ENCODE data around the gene C9orf50. TPM values are rescaled to one million over a fixed set of nuclear protein-coding genes. Genes with fewer than 3 reads are reported as not detected.
"Not testable (repeated sequence)": the region's sequence is repeated elsewhere in the genome, so short reads cannot be mapped to it uniquely, and the experiment has no call there.

C9orf50 gene
- total RNA-seq, 1 donor from 2014 or later = 0.87 TPM

GRCh38 chr9:129666575-129666974, 45.7 kb upstream of the C9orf50 start:
- H3K4me1 Mint-ChIP-seq = peaks cover 6% of the 10 kb centered on the region

GRCh38 chr9:129665814-129666520, 45.1 kb upstream of the C9orf50 start:
- no peaks in the 10 kb centered on the region for H3K9me3 Mint-ChIP-seq
- H3K27me3 Mint-ChIP-seq (ENCODE audit: low read depth) = peaks cover 69% of the 10 kb centered on the region
- no peak for DNase-seq (ENCODE audit: low spot score in 2 of 2, unreplicated experiment in 2 of 2)
- H3K27ac Mint-ChIP-seq = no peak overlapping the region
- no peak for TF ChIP-seq CTCF (IDR thresholded peaks at IDR 0.05; ENCODE audit: unreplicated experiment)
- no peaks in the 10 kb centered on the region for H3K36me3 Mint-ChIP-seq
- peaks cover 6% of the 10 kb centered on the region for H3K4me1 Mint-ChIP-seq
- H3K4me3 Mint-ChIP-seq = peak overlapping the region; percentile 58

More at GRCh38 chr9:129666575-129666974, 45.7 kb upstream of the C9orf50 start:
- TF ChIP-seq CTCF (IDR thresholded peaks at IDR 0.05; ENCODE audit: unreplicated experiment) = no peak
- Mint-ChIP-seq H3K4me3 (peak overlapping the region; percentile 52), H3K36me3 (no peaks in the 10 kb centered on the region), H3K9me3 (no peaks in the 10 kb centered on the region), H3K27ac (no peak overlapping the region), H3K27me3 (ENCODE audit: low read depth) (peaks cover 66% of the 10 kb centered on the region)
- DNase-seq (ENCODE audit: low spot score in 2 of 2, unreplicated experiment in 2 of 2) = no peak

GRCh38 chr9:129665389-129665775, 44.5 kb upstream of the C9orf50 start, which contains the start of gene PRRX2:
Gene PRRX2 (plus strand): TSS chr9:129665647. CDS start chr9:129665868, 221 bp downstream.
- Mint-ChIP-seq H3K4me1 (peaks cover 6% of the 10 kb centered on the region), H3K36me3 (no peaks in the 10 kb centered on the region), H3K4me3 (peak within 1 kb of the TSS; percentile 60), H3K27me3 (ENCODE audit: low read depth) (peaks cover 71% of the 10 kb centered on the region), H3K27ac (no peak within 1 kb of the TSS), H3K9me3 (no peaks in the 10 kb centered on the region)
- DNase-seq (ENCODE audit: low spot score in 2 of 2, unreplicated experiment in 2 of 2) = peak in 1 of 2 experiments; percentile 52
- no peak for TF ChIP-seq CTCF (IDR thresholded peaks at IDR 0.05; ENCODE audit: unreplicated experiment)

GRCh38 chr9:129664746-129665388, 44.0 kb upstream of the C9orf50 start:
- Mint-ChIP-seq H3K27ac (no peak overlapping the region), H3K36me3 (no peaks in the 10 kb centered on the region), H3K4me3 (peak overlapping the region; percentile 60), H3K27me3 (ENCODE audit: low read depth) (peaks cover 71% of the 10 kb centered on the region), H3K9me3 (no peaks in the 10 kb centered on the region), H3K4me1 (peaks cover 6% of the 10 kb centered on the region)
- no peak for TF ChIP-seq CTCF (IDR thresholded peaks at IDR 0.05; ENCODE audit: unreplicated experiment)
- DNase-seq (ENCODE audit: low spot score in 2 of 2, unreplicated experiment in 2 of 2) = peak in 1 of 2 experiments; percentile 48

GRCh38 chr9:129662239-129662638, 41.3 kb upstream of the C9orf50 start:
- not testable (repeated sequence) for H3K4me1 Mint-ChIP-seq; H3K36me3 Mint-ChIP-seq; H3K27ac Mint-ChIP-seq; H3K9me3 Mint-ChIP-seq; DNase-seq (ENCODE audit: low spot score in 2 of 2, unreplicated experiment in 2 of 2); H3K4me3 Mint-ChIP-seq
- H3K27me3 Mint-ChIP-seq (ENCODE audit: low read depth) = peaks cover 50% of the 10 kb centered on the region

- Mint-ChIP-seq H3K36me3 (no peaks in the 10 kb centered on the region), H3K9me3 (no peaks in the 10 kb centered on the region), H3K27ac (no peak overlapping the region), H3K27me3 (ENCODE audit: low read depth) (peaks cover 42% of the 10 kb centered on the region), H3K4me3 (no peak overlapping the region), H3K4me1 (peaks cover 6% of the 10 kb centered on the region)
- TF ChIP-seq CTCF (IDR thresholded peaks at IDR 0.05; ENCODE audit: unreplicated experiment) = no peak
- DNase-seq (ENCODE audit: low spot score in 2 of 2, unreplicated experiment in 2 of 2) = no peak
These were observed 40.1 kb upstream of the C9orf50 start for GRCh38 chr9:129661029-129661428.
